GM12864 (cell line): ENCODE measurements around the gene SPIN1.
"Not testable (repeated sequence)": the region's sequence is repeated elsewhere in the genome, so short reads cannot be mapped to it uniquely, and the experiment has no call there.

Experiments
- DNase-seq: peaks from one replicate; pipeline ENCODE4 v3.0.0-alpha.2; 2011; ENCODE audit warnings: low read depth
- H3K4me3 ChIP-seq: 2 replicates; pipeline ENCODE4 v1.5.1; 2011; ENCODE audit warnings: mild to moderate bottlenecking, low read depth, low read length, control low read depth
- CTCF ChIP-seq: IDR thresholded peaks from 2 replicates; pipeline ENCODE4 v1.5.1; 2011; ENCODE audit warnings: low read depth, mild to moderate bottlenecking, moderate library complexity, low read length, control low read depth, inconsistent platforms; ENCODE audit errors: missing control alignments

Gene SPIN1

GRCh38 chr9:88378317-88378716 lies 9.9 kb upstream of the SPIN1 start:
- TF ChIP-seq CTCF: no peak
- H3K4me3 ChIP-seq: no peak overlapping the region
- no peak for DNase-seq

GRCh38 chr9:88379352-88379751 lies 8.9 kb upstream of the SPIN1 start:
- no peak for DNase-seq

GRCh38 chr9:88380118-88380517 lies 8.1 kb upstream of the SPIN1 start:
- no peak for TF ChIP-seq CTCF
- H3K4me3 ChIP-seq: no peak overlapping the region
- no peak for DNase-seq

More at GRCh38 chr9:88379352-88379751, 8.9 kb upstream of the SPIN1 start:
- H3K4me3 ChIP-seq: no peak overlapping the region
- no peak for TF ChIP-seq CTCF

GRCh38 chr9:88381322-88381721 lies 6.9 kb upstream of the SPIN1 start:
- H3K4me3 ChIP-seq, DNase-seq: not testable (repeated sequence)

GRCh38 chr9:88383176-88383575 lies 5.1 kb upstream of the SPIN1 start:
- no peak for TF ChIP-seq CTCF
- H3K4me3 ChIP-seq: no peak overlapping the region
- DNase-seq: no peak

- not testable (repeated sequence) for DNase-seq, H3K4me3 ChIP-seq
Measured at GRCh38 chr9:88386137-88386536, 2.1 kb upstream of the SPIN1 start.

- DNase-seq: no peak
- TF ChIP-seq CTCF: no peak
Measured at GRCh38 chr9:88387036-88387551, 1.1 kb upstream of the SPIN1 start.

GRCh38 chr9:88387552-88388202 lies 567 bp upstream of the SPIN1 start:
- no peak for DNase-seq
- peak overlapping the region; percentile 67 for H3K4me3 ChIP-seq
- no peak for TF ChIP-seq CTCF

More at GRCh38 chr9:88387036-88387551, 1.1 kb upstream of the SPIN1 start:
- H3K4me3 ChIP-seq: peak overlapping the region; percentile 67; the same call in 1 of the 2 replicates
